Keratinocyte (primary cell): ENCODE measurements around the gene EEPD1. TPM values are rescaled to one million over a fixed set of nuclear protein-coding genes. Genes with fewer than 3 reads are reported as not detected.

Source experiments
- DNase-seq: peaks from one replicate; pipeline ENCODE4 v3.0.0-alpha.2; 2011; ENCODE audit warnings: low read depth, missing footprints, low spot score
- FAIRE-seq: peaks from 2 replicates; lab custom pipeline; 2011; peaks lifted over from hg19 to GRCh38; lab: Jason Lieb, UNC
- H2AFZ ChIP-seq: 2 replicates; pipeline ENCODE4 v1.6.0; 2012; ENCODE audit warnings: low read length, control low read depth, inconsistent platforms; ENCODE audit not compliant: control insufficient read depth
- H3K27ac ChIP-seq: 2 replicates; pipeline ENCODE4 v1.5.1; 2011; ENCODE audit warnings: low read length; ENCODE audit not compliant: control insufficient read depth, insufficient read depth
- H3K27me3 ChIP-seq: 3 replicates; pipeline ENCODE4 v1.6.0; 2011; ENCODE audit warnings: low read length; ENCODE audit not compliant: control insufficient read depth, insufficient read depth; ENCODE audit errors: extremely low read depth
- H3K36me3 ChIP-seq, 2 experiments: 2 replicates in 1 of 2; 3 replicates in 1 of 2; pipeline ENCODE4 v1.5.1; 2011; ENCODE audit warnings: low read length in 2 of 2, mild to moderate bottlenecking in 1 of 2; ENCODE audit not compliant: control insufficient read depth in 2 of 2, insufficient read depth in 2 of 2; ENCODE audit errors: extremely low read depth in 1 of 2
- H3K4me1 ChIP-seq: 3 replicates; pipeline ENCODE4 v1.5.1; 2011; ENCODE audit warnings: low read length; ENCODE audit not compliant: control insufficient read depth, insufficient read depth; ENCODE audit errors: extremely low read depth
- H3K4me2 ChIP-seq: 3 replicates; pipeline ENCODE4 v1.6.0; 2011; ENCODE audit warnings: low read depth, low read length; ENCODE audit not compliant: control insufficient read depth, insufficient read depth; ENCODE audit errors: extremely low read depth
- H3K4me3 ChIP-seq, 3 experiments: fragments of 200-600 bp in 1 of 3; sonication (generic) in 1 of 3; 2 replicates in 2 of 3; 3 replicates in 1 of 3; pipeline ENCODE4 v1.5.1; 2011 to 2016; ENCODE audit warnings: low read length in 3 of 3, mild to moderate bottlenecking in 3 of 3, control low read depth in 2 of 3, inconsistent platforms in 1 of 3, low read depth in 1 of 3, mixed read lengths in 1 of 3, mixed run types in 1 of 3, moderate library complexity in 1 of 3; ENCODE audit not compliant: control insufficient read depth in 2 of 3, insufficient read depth in 2 of 3; ENCODE audit errors: extremely low read depth in 1 of 3
- H3K79me2 ChIP-seq: 2 replicates; pipeline ENCODE4 v1.6.0; 2012; ENCODE audit warnings: low read length; ENCODE audit not compliant: control insufficient read depth, insufficient read depth
- H3K9ac ChIP-seq: 3 replicates; pipeline ENCODE4 v1.6.0; 2011; ENCODE audit warnings: low read length; ENCODE audit not compliant: control insufficient read depth, insufficient read depth; ENCODE audit errors: extremely low read depth
- H3K9me1 ChIP-seq: 3 replicates; pipeline ENCODE4 v1.6.0; 2011; ENCODE audit warnings: low read length; ENCODE audit not compliant: control insufficient read depth, insufficient read depth; ENCODE audit errors: extremely low read depth
- H3K9me3 ChIP-seq: 2 replicates; pipeline ENCODE4 v1.5.1; 2012; ENCODE audit warnings: low read depth, low read length; ENCODE audit not compliant: control insufficient read depth
- H4K20me1 ChIP-seq: 3 replicates; pipeline ENCODE4 v1.6.0; 2011; ENCODE audit warnings: low read length; ENCODE audit not compliant: control insufficient read depth, insufficient read depth; ENCODE audit errors: extremely low read depth
- EZH2 ChIP-seq: IDR thresholded peaks from one replicate; pipeline ENCODE4 v1.6.1; 2012; ENCODE audit warnings: inconsistent platforms, mild to moderate bottlenecking, low read length, moderate library complexity
- dilution Hi-C: fragments of 300-500 bp; cut with MboI; formaldehyde crosslinking; loops from one replicate; pipeline ENCODE4 v1.7.0; 2020; ENCODE audit warnings: low sequenced_read_pairs; ENCODE audit not compliant: extremely low pct_ligation_motif_present
- polyA plus RNA-seq, 5 experiments: library from polyadenylated mRNA; depleted of rRNA in 3 of 5; stranded (reverse) in 3 of 5; stranded (forward) in 1 of 5; unstranded in 1 of 5; fragments of >200 nt; gene quantifications; 1 replicate in 1 of 5; 2 replicates in 3 of 5; 3 replicates in 1 of 5; pipeline versions ENCODE4 v1.2.1 to v1.2.3, GENCODE V29; 2011 to 2012; ENCODE audit warnings: missing spikeins in 2 of 5, low read depth in 1 of 5, low replicate concordance in 1 of 5
- TF ChIP-seq, protein P1 (sequence below), 3 experiments: IDR thresholded peaks in 1 of 3; conservative IDR thresholded peaks in 1 of 3; optimal IDR thresholded peaks in 1 of 3; 2 replicates in 2 of 3; 3 replicates in 1 of 3; pipeline versions ENCODE3 to v1.5.1; 2011; ENCODE audit warnings: low read length in 3 of 3, mild to moderate bottlenecking in 3 of 3, moderate library complexity in 2 of 3, control low read depth in 1 of 3, inconsistent platforms in 1 of 3; ENCODE audit not compliant: insufficient read depth in 2 of 3; ENCODE audit errors: extremely low read depth in 1 of 3

Gene EEPD1
- polyA plus RNA-seq, 1 donor (not counting 4 experiments of a cell fraction or from before 2014, with no cell fraction given), result 1.2 TPM

DNA sequence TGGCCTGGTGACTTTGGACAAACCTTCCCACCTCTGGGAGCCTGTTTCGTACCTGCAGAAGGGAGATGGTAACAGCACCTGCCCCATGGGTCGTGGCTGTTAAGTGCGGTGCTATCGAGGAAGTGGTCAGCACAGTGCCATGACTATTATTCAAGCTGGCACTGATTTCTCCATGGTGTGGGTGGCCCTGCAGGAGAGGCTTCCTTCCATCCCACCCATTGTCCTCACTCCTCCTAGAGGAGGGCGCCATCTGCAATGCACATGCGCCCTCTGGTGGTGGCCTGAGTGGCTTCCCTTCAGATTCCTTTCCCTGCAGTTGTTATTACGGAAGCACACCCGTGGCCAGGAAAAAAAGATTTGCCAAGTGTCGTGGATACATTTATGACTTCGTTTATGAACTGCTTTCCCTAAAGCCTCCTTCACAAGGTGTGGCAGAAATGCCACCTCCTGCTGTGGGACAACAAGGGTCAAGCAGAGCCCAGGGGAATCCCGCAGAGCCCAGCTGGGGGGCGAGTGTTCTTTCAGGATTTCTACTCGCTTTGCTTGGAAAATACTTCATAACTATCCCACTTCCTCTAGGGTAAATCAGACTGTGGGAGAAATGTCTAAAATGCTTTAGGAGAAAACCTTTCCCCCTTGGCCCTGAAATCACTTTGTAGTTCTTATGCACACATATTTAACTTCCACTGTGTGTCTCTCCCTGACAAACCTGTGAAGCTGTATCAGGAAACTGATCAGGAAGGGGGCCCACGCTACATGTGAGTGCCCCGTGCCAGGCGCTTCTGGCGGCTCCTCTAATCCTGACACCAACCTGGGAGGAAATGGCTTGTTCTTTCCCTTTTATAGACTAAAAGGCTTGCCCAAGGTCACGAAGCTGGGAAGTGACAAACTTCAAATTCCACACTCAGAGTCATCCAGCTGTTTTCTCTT, 138.6 kb downstream of the EEPD1 start:
- Histone ChIP-seq H3K9ac (peak overlapping the region; percentile 8), H3K27ac (no peak overlapping the region), H3K79me2 (no peaks in the 10 kb centered on the region), H2AFZ (peak overlapping the region; percentile 78), H3K9me3 (no peaks in the 10 kb centered on the region), H3K4me1 (peaks cover 6% of the 10 kb centered on the region), H3K4me2 (peak overlapping the region; percentile 70), H3K9me1 (no peaks in the 10 kb centered on the region), H3K36me3 (no peaks in the 10 kb centered on the region), H3K4me3 (peak overlapping the region in 1 of 3 experiments; percentile 37), H4K20me1 (no peaks in the 10 kb centered on the region), H3K27me3 (no peaks in the 10 kb centered on the region)
- DNase-seq (no peak), FAIRE-seq (peak; percentile 65)
- TF ChIP-seq, protein P1, sequence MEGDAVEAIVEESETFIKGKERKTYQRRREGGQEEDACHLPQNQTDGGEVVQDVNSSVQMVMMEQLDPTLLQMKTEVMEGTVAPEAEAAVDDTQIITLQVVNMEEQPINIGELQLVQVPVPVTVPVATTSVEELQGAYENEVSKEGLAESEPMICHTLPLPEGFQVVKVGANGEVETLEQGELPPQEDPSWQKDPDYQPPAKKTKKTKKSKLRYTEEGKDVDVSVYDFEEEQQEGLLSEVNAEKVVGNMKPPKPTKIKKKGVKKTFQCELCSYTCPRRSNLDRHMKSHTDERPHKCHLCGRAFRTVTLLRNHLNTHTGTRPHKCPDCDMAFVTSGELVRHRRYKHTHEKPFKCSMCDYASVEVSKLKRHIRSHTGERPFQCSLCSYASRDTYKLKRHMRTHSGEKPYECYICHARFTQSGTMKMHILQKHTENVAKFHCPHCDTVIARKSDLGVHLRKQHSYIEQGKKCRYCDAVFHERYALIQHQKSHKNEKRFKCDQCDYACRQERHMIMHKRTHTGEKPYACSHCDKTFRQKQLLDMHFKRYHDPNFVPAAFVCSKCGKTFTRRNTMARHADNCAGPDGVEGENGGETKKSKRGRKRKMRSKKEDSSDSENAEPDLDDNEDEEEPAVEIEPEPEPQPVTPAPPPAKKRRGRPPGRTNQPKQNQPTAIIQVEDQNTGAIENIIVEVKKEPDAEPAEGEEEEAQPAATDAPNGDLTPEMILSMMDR (optimal IDR thresholded peaks at IDR 0.05 in 1 of 3, IDR thresholded peaks at IDR 0.05 in 1 of 3, conservative IDR thresholded peaks at IDR 0.05 in 1 of 3; ENCODE audit: extremely low read depth in 1 of 3, insufficient read depth in 2 of 3, low read length in 3 of 3), result peak; percentile 93 to 97 (median 96)
- TF ChIP-seq EZH2, result no peak
- dilution Hi-C loops, result no loop called here

DNA sequence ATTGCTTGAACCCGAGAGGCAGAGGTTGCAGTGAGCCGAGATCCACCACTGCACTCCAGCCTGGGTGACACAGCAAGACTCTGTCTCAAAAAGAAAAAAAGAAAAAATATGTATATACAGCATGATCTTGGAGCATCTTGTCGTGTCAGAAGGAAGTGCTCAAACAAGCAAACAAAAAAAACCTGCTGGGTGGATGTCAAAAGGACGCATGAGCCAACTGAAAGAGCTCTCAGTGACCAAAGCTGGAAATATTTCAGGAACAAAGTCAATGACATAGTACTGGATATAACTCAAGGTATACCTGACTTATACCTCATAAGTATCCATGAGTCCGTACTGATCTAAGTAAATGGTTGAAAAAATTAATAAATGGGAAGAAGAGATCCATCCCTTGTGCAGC, 142.0 kb downstream of the EEPD1 start:
- Histone ChIP-seq H3K9ac (no peak overlapping the region), H3K27ac (no peak overlapping the region), H3K4me2 (no peak overlapping the region), H3K9me1 (no peaks in the 10 kb centered on the region), H3K4me3 (no peak overlapping the region), H2AFZ (no peak overlapping the region), H3K36me3 (no peaks in the 10 kb centered on the region), H3K27me3 (no peaks in the 10 kb centered on the region), H3K79me2 (no peaks in the 10 kb centered on the region), H3K4me1 (peaks cover 3% of the 10 kb centered on the region), H4K20me1 (no peaks in the 10 kb centered on the region), H3K9me3 (no peaks in the 10 kb centered on the region)
- FAIRE-seq (no peak), DNase-seq (no peak)
- TF ChIP-seq EZH2, result no peak
- TF ChIP-seq, protein P1 (optimal IDR thresholded peaks at IDR 0.05 in 1 of 3, IDR thresholded peaks at IDR 0.05 in 1 of 3, conservative IDR thresholded peaks at IDR 0.05 in 1 of 3; ENCODE audit: extremely low read depth in 1 of 3, insufficient read depth in 2 of 3, low read length in 3 of 3), result no peak
- dilution Hi-C loops, result no loop called here
